GM12891 (cell line): Measurements from ENCODE around the gene TTN.

Experiments used
- POLR2AphosphoS5 ChIP-seq: IDR thresholded peaks from 2 replicates; pipeline ENCODE4 v1.6.1; 2011; ENCODE audit warnings: low read depth, low read length, control low read depth
- TAF1 ChIP-seq: IDR thresholded peaks from 2 replicates; pipeline ENCODE4 v1.6.1; 2011; ENCODE audit warnings: low read depth, low read length, control low read depth

DNA sequence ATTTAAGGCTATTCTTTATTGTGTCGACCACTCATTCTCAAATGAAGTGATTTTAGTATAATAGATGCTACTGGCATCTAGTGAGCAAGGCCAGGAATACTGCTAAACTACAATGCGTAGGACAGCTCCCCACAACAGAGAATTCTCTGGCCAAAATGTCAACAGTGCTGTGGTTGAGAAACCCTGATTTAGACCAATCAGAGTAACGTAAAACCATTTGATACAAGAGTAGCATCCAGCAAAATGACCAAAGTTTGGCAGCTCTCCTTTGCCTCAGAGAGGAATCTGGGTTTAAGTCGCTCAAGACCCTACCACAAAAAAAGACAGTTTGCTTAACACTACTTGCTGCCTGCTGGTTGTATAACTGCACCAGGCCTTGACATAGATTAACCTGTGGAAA, 37.0 kb upstream of the TTN start:
- TF ChIP-seq TAF1 (no peak), POLR2AphosphoS5 (no peak)
